NOMO-1 (cell line): Measurements from ENCODE around the gene TBXAS1.

ENCODE experiments used
- DNase-seq, 2 experiments: peaks; one replicate each; lab custom pipeline; 2025; ENCODE audit not compliant: unreplicated experiment in 2 of 2; lab: John Stamatoyannopoulos, UW

Gene TBXAS1

DNA sequence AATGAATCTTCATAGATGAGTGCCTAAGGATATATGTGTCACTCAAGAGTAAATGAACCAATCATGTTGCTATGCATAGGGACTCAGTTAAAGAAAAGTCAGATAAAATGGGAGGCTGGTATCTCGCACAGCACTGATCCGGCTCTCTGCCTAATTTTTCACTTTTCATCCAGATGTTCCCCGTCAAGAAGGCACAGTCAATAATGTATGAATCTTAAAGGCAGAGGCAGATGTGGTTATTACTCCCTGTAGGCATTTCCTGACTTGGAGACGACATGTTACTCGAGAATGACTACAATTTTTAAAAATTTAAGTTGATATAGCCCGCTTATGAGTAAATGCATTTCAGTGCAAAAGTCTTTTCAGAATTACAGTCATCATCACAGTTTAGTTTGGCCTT, 113.6 kb downstream of the TBXAS1 start:
- no peak for DNase-seq

DNA sequence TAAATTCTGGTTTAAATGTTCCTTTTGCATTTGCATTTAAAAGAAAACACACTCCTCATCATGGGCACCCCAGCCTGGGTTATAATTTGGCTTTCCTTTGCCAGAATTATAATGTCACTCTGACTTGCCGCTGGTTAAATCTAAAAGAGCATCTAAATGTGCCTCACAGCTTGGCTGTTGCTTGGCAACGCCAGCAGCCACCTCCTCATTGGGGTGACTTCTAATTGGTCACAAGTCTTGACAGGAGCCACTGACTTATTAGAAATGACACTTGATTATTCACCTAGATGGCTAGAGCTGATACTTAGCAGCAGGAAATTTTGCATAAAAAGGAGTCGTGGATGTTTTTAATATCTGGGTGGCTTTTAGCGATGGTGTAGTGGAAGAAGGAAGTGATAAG, 114.3 kb downstream of the TBXAS1 start:
- no peak for DNase-seq

DNA sequence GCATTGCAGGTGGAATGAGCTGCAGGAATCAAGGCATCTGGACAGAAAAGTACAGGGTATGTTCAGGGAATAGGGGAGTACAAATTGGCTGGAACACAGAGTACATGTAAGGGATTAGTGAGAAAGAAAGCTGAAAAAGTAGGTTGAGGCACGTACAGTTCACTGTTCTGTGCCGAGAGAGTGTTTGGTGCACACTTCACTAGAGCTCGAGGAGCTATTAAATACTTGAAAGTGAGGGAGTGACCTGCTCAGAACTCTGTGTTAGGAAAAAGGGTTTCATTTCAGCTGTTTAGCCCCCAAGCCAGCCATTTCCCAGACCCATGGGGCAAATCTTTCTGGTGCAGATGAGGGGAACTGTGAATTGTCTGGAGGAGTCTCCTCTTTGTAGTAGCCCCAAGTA, 115.2 kb downstream of the TBXAS1 start:
- DNase-seq = no peak

DNA sequence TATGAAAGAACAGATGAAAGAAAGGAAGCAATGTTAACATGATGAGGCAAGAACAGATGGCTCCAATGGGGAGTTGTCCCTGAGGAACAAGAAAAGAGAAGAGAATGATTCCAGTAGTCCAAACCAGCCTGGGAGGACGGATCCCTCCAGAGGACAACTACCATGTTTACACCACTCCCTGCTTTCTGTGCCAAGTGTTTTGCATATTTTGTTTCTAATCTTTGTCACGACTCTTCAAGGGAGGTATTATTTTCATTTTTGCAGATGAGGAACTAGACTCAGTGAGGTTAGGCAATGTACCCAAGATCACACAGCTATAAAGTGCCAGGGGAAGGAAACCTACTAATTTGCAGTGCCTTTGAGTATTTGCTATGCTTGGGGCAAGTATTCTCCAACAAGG, 117.5 kb downstream of the TBXAS1 start:
- DNase-seq = no peak

DNA sequence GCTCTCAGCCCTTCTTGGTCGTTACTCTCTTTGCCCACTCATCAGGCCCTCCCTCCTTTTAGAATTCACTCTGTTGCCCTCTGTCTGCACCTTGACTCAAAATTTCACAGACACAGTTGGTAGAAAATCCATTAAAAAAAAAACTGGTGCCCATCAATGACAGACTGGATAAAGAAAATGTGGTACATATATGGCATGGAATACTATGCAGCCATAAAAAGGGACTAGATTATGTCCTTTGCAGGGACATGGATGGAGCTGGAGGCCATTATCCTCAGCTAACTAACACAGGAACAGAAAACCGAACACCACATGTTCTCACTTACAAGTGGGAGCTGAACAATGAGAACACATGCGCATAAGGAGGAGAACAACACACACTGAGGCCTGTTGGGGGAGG, 118.0 kb downstream of the TBXAS1 start:
- no peak for DNase-seq

DNA sequence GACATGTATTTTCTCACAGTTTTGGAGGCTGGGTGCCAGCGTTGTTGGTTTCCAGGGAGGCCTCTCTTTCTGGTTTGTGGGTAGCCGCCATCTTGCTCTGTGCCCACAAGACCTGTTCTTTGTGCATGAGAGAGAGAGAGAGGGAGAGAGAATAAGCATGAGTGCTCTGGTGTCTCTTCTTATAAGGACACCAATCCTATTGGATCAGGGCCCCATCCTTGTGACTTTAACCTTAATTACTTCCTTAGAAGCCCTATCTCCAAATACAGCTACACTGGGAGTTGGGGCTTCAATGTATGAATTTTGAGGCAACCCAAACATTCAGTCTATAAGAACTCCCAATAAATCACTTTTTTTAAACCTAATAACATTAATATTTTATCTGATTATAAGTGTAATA, 119.1 kb downstream of the TBXAS1 start:
- no peak for DNase-seq

DNA sequence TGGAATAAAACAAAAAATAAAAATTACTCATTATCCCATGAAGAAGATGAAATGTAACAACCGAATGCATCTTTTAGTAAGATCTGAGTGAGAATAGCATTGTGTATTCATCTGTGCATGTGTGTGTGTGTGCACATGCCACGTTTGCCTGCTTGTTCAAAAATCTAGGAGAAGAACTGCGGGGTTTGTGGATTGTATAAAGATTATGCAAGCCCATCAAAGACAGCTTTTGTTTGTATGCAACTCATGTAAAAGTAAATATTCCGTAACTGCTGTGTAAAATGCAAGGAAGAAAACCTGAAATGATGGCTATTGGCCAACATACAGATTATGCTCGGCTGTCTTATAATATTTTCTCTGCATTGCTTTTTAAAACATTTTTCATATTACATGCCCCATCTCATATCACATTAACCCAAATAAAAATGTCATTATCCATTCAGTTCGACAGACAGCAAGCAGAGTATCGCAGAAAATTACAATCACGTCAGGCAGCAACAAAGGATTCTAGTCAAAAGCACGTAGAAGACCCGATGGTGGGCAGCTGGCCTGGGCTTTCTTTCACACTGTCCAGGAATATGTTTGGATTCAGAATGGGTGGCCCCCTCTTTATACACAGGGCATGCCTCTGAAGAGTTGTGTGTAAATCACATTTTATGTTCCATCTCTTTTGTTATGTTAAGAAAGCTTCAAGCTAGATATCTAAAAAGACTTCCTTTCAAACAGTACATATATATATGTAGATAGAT, 119.7 kb downstream of the TBXAS1 start:
- no peak for DNase-seq

DNA sequence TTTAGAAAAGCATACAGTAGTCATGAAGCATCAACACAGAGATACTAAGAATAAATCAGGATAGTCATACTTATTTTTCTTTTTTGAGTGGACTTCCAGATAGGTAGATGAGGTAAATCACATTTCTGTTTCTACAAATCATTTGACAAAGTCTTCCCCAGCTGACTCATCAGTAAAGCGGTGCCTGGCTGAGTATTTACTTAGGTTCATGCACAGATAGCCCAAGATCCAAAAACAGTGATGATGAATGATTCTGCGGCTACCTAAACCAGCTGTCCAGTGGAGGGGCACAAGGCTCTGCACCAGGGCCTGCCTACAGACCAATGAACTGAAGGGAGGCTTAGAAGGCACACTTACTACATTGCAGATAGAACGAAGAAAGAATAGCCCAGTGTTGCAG, 120.6 kb downstream of the TBXAS1 start:
- DNase-seq = no peak

DNA sequence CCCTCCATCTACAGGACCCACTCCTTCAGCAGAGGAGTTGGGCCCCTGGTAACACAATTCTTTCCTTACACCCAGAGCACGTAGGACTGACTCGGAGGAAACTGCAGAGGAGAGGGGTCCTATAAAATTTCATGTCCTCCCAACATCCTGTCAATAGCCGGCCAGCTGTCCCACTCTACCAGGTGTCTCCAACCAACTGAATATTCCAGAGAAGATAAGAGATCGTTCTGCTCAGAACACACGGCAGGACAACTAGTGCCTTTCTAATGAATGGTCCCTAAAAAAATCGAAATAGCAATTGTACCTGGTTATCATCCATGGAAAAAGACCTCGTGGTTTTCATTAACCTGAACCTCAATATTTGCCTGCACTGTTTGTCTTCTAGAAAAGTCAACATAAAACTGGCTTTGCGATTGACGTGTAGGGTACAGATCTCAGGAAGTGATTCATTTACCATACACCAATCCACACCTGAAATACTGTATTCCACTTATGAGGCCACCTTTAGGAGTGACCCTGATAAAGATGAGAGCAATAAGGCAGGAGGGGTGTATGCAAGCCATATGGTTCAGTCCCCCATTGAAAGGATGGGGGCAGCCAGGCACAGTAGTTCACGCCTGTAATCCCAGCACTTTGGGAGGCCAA, 121.9 kb downstream of the TBXAS1 start:
- no peak for DNase-seq

DNA sequence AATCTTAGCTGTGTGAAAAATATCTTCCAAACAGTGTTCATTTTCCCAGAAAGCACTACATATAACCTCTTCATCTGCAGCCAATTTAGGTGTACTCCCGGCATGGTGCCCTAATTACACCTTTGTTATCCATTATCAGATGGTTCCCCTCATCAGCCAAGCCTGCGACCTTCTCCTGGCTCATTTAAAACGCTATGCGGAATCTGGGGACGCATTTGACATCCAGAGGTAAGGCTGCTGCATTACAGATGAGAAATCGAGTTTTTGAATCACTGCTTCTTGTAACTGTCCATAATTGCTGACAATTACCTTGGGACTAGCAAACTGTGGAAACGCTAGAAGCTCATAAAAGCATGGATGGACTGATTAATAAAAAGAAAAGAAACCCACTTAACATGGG, 124.2 kb downstream of the TBXAS1 start:
- DNase-seq = no peak

DNA sequence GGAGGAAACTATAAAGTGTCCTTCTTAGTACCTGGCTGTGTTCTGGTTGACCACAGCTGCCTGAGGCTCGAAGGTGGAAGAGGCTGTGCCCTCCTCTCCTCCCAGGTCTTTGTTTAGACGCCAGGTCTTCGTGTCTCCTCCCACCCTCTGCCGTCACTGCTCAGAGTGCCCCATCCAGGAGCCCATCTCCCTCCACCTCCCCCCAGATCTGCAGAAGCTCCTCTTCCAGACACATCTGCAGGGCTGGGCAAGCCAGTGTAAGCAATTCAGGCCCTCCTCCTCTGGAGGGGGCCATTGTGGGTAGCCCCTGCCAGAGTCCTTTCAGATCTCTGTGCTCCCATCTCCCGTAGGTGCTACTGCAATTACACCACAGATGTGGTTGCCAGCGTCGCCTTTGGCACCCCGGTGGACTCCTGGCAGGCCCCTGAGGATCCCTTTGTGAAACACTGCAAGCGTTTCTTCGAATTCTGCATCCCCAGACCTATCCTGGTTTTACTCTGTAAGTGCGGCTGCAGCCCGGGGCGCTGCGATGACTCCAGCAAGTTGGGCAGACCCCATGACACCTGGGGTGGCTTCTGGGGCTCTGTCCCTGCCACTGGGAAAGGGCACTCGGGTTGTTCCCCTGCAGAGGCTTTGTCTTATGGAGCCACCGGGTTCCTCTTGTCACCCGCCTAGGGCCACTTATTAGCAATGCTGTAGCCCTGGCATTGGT, 126.2 kb downstream of the TBXAS1 start:
- no peak for DNase-seq

DNA sequence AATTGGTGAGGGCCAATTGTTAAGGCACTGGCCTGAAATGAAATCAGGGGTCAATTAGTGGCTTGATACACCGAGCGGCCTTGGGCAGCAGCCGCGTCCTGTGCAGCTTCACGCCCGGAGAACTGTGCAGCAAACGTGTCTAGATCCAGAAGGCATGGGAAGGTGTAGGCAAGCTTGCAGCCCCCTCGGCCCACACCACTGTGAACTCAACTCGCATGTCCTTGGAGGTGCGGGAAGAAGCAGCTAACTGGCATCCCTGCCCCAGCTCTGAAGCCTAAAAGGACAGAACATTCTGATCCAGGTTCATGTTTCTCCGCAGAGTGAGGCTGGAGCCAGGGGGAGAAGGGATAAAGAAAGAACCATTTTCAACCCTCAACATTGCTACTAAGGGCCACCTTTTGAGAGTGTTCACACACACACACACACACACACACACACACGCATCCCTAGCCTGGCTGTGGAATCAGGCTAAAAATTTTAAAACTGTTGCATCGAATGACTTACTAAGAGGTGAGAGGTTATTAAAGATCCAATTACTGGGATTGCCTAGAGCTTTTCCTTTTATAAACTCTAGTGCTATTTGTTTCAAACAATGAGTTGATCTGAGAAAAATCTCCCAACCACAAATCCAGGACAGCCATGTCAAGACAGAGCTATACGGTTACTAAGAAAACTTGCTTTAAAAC, 129.7 kb downstream of the TBXAS1 start:
- DNase-seq = no peak

DNA sequence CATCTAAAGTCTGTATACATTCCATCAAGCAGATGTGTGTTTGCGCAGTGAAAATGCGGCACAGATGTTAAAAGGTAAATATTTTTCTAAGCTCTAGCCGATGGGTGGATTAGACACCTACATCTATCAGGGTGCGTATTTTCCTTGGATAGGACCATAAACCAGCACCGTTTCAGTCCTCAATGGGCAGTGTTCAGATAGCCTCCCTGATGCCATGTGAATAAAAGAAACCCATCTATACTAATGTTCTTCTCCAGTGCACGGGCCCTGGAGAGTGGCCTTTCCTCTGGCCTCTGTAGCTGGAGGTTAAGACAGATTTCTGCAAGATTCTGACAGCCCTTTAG, 130.2 kb downstream of the TBXAS1 start:
- DNase-seq = no peak

DNA sequence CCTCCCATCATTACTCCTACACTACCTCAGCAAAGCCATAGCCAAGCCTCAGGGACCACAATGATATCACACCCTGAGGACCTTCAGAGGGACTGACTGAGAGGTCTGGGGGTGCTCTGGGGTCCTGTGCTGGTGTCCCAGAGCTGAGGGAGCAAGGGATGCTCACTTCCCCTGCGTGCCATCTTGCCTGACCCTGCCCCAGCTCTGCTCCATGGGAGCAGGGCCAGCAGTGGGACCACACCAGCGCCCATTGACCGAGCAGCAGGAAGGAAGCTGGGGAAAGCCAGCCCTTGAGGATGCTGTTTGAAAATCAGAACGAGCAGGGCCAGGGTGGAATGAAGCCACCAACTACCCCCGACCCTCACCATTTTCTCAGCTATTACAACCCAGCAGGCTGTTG, 130.7 kb downstream of the TBXAS1 start:
- DNase-seq = no peak

DNA sequence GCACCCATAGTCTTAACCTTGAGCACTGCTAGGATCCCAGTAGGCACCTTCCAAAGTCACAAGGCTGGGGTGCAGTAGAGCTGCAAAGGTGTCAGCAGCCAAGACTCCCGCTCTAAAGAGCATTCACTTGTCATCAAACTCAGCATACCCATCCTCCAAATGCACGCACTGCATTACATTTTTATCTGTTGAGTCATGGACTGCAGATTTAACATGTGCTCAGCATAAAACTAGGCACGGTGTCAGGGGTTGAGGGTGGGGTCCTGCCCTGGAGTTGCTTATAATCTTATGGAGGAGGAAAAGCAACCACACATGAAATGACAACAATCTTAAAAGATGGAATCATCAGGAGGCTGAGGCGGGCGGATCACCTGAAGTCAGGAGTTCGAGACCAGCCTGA, 131.1 kb downstream of the TBXAS1 start:
- DNase-seq = no peak

DNA sequence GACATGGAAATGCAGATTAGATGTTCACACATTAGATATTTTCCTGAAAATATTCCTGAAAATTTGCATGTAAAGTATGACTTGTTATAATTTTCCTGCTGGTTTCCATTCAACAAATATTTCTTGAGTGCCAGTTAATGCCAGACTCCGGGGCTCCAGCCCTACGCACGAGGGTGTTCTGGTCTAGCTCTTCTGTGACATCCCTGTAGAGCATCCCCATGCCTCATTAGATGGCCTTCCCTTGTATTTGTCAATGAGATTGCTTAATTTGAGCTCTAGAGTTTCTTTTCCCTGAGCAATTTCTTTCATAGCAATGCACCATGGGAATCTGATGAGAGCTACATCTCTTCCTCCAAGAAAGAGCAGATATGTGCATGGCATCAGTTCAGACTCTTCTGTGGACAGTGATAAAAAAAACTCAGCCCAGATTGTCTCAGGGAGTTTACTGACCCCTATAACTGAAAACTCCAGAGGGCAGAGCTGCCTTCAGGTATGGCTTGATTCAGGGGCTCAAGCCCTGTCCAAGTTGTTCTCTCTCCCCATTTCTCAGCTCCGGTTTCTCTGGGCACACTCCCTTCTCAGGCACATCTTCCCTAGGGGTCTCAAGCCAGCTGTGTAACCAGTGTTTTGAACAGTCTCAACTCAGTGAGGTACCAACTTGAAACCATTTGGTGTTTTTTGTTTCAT, 137.0 kb downstream of the TBXAS1 start:
- DNase-seq = no peak

DNA sequence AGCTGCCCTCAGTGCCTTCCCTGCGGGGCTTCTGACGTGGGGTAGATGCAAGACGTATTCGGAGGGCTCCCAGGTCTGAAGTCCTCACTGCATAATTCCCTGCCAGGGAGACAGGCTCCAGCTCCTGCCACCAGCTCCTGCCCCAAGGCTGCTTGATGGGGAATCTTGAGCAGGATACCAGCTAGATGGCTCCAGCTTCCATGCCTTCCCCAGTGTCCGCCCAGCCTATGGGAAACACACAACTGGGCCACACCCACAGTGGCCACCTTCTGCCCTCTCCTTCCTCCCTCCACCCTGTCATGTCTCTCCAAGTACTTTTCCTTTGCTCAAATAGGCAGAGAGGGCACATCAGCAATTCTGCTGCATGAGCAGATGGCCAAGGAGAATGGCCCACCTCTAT, 137.9 kb downstream of the TBXAS1 start:
- no peak for DNase-seq

DNA sequence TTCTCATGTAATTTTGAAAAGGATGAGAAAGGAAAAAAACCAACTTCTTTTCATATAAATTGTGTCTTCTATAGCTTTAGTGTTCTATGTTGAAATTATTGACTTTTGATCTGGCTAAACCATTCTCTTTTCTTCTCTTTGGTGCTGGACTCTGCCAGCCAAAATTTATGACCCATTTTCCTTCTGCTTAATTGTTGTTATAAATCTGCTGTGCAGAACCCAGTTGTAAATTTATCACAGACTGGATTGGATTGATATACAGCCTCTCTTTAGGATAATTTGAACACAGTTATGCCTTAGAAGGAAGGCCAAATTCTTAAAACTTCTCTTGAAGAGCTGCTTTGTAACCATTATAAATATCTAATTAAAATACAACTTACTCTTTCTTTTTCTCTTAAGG, 139.9 kb downstream of the TBXAS1 start:
- DNase-seq = no peak

DNA sequence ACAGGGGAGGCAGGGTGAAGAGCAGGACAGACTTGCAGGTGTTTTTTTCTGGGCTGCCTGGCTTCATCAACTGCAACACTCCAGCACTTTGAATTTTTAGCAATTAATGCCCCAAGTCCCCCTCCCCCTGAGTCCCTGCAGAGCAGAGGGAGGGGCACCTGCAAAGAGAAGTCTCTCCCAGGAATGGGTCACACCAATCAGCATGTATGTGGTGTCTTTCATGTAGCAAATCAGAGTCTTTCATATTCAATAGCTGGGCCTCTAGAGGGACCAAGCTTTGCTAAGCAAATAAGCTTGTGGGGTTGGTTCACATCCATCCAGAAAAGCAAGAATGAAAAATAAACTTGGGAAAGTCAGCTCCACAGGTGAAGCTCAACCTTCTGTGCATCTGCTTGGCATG, 143.0 kb downstream of the TBXAS1 start:
- no peak for DNase-seq

DNA sequence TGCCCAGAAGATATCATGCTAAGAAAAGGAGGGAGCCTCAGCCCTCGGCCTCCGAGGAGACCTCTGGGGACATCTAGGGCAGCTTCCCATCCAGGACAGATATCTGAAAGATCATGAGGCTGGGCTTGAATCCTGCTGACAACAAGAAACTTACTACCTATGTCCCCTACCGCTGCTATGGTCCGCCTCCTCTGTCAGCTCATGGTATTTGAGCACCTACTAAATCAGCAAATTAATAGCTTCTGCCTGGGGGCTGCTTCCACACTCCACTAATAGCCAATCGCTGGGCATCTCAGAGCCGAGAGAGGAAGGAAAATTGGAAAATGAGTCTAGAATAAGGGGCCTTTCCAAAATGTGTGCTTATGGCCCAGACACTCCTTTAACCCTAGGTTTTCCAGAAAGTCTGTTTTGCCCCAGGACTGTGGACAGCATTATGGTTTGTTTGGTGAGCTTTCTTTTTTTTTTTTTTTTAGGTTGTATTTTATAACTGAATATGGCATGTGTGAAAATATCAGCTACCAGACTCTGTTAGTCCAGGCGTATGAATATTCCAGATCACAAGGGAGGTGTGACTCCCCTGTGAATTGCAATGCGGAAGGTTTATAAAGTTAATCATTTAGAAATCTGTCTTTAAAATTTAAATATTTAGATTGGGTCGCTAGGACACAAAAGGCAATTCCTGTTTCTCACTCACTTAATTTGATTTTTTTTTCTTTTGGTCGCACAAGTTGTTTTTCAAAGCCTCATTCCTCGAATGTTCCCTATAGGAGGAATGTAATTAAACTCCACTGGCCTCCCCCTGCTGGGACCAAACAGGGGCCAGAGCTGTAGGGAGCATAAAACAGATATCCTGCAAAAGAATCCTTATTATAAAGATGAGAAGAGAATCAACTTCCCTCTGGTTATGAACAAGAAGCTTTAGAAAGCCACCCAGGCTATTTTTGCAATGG, 144.3 kb downstream of the TBXAS1 start:
- DNase-seq = no peak
